ENCODE data around the gene HSF2BP.
"Not testable (repeated sequence)": the region's sequence is repeated elsewhere in the genome, so short reads cannot be mapped to it uniquely, and the experiment has no call there.

The HSF2BP gene

GRCh38 chr21:43513023-43513422, 146.3 kb downstream of the HSF2BP start:
- not testable (repeated sequence) for DNase-seq

- not testable (repeated sequence) for DNase-seq
Observed at GRCh38 chr21:43511209-43511608, 148.1 kb downstream of the HSF2BP start.

GRCh38 chr21:43510669-43511068, 148.6 kb downstream of the HSF2BP start:
- DNase-seq, result not testable (repeated sequence)

- DNase-seq, result not testable (repeated sequence)
Observed at GRCh38 chr21:43503892-43504291, 155.4 kb downstream of the HSF2BP start.

GRCh38 chr21:43503075-43503750, 156.1 kb downstream of the HSF2BP start:
- not testable (repeated sequence) for DNase-seq

GRCh38 chr21:43502407-43503071, 156.7 kb downstream of the HSF2BP start:
- not testable (repeated sequence) for DNase-seq

GRCh38 chr21:43498924-43499323, 160.4 kb downstream of the HSF2BP start:
- not testable (repeated sequence) for DNase-seq

- not testable (repeated sequence) for DNase-seq
Observed at GRCh38 chr21:43498065-43498464, 161.2 kb downstream of the HSF2BP start.

- not testable (repeated sequence) for DNase-seq
Observed at GRCh38 chr21:43494279-43495012, 164.8 kb downstream of the HSF2BP start.

- not testable (repeated sequence) for DNase-seq
Observed at GRCh38 chr21:43493471-43493870, 165.8 kb downstream of the HSF2BP start.

GRCh38 chr21:43488235-43488634, 171.1 kb downstream of the HSF2BP start:
- DNase-seq, result not testable (repeated sequence)

GRCh38 chr21:43486051-43486450, 173.2 kb downstream of the HSF2BP start:
- not testable (repeated sequence) for DNase-seq

GRCh38 chr21:43485016-43485415, 174.3 kb downstream of the HSF2BP start:
- DNase-seq, result not testable (repeated sequence)

GRCh38 chr21:43479197-43479596, 180.1 kb downstream of the HSF2BP start:
- not testable (repeated sequence) for DNase-seq

Data from activated CD8-positive, alpha-beta memory T cell treated with anti-CD3 and anti-CD28 coated beads, Interleukin-2, amount 50 U/mL, for 48 hours (primary cell).